HCT116 (cell line): Measurements from ENCODE around the gene AGK. TPM values are rescaled to one million over a fixed set of nuclear protein-coding genes. Genes with fewer than 3 reads are reported as not detected.

Experiments
- ATAC-seq: fragments of 200-7000 bp; cut with Tn5 transposase; 2 replicates; pipeline ENCODE4 v1.9.1; 2020; ENCODE audit warnings: mild to moderate bottlenecking, moderate library complexity
- BruUV-seq: library from RNA; stranded (reverse); fragments of 400-500 nt; replicated peaks from 2 replicates; lab custom pipeline; 2021; lab: Mats Ljungman, UMichigan
- CTCF ChIA-PET: fragments of 300-600 bp; sonication (Branson Sonifier 250); formaldehyde crosslinking; loops from one replicate; lab custom pipeline; 2021; ENCODE audit warnings: antibody characterized with exemption; lab: Charles Lee
- POLR2A ChIA-PET: fragments of 300-600, 350-600 bp; sonication (Branson Sonifier 250); formaldehyde crosslinking; loops from one replicate; lab custom pipeline; 2021; ENCODE audit warnings: antibody characterized with exemption; lab: Charles Lee
- RAD21 ChIA-PET, 2 experiments: fragments of 300-600 bp; sonication (Branson Sonifier 250); formaldehyde crosslinking; loops; one replicate each; lab custom pipeline; 2023; ENCODE audit warnings: low total read pairs in 2 of 2; ENCODE audit not compliant: uncharacterized antibody in 2 of 2, unreplicated experiment in 2 of 2, low non-redundant PET in 1 of 2; lab: Charles Lee
- DNase-seq: peaks from one replicate; pipeline ENCODE4 v3.0.0-alpha.2; 2010; ENCODE audit warnings: low read depth, low spot score
- H2AFZ ChIP-seq: fragments of 200-600 bp; shearing (Covaris generic), sonication (generic); 2 replicates; pipeline ENCODE4 v1.6.1; 2017; ENCODE audit warnings: low read depth, mixed run types, mixed read lengths, antibody characterized with exemption, low read length; ENCODE audit not compliant: poor library complexity, severe bottlenecking
- H3K27ac ChIP-seq: 2 replicates; pipeline ENCODE4 v1.5.1; 2012; ENCODE audit warnings: low read depth, low read length
- H3K27me3 ChIP-seq: fragments of 200-600 bp; sonication (generic); 2 replicates; pipeline ENCODE4 v1.6.1; 2016; ENCODE audit warnings: mixed run types, low read length, mixed read lengths; ENCODE audit not compliant: insufficient read depth
- H3K36me3 ChIP-seq, 2 experiments: fragments of 200-500 bp in 1 of 2; fragments of 200-600 bp in 1 of 2; sonication (Bioruptor generic) in 1 of 2; sonication (generic) in 1 of 2; 2 replicates each; pipeline versions ENCODE4 v1.5.1 to v1.6.1; 2014 to 2016; ENCODE audit warnings: low read length in 2 of 2, inconsistent platforms in 1 of 2, mixed read lengths in 1 of 2, mixed run types in 1 of 2; ENCODE audit not compliant: insufficient read depth in 2 of 2, control insufficient read depth in 1 of 2
- H3K4me1 ChIP-seq, 2 experiments: fragments of 200-600 bp in 1 of 2; sonication (generic) in 1 of 2; 2 replicates each; pipeline versions ENCODE4 v1.5.1 to v1.6.1; 2012 to 2017; ENCODE audit warnings: low read length in 2 of 2, inconsistent platforms in 1 of 2, mild to moderate bottlenecking in 1 of 2, mixed read lengths in 1 of 2, mixed run types in 1 of 2, moderate library complexity in 1 of 2; ENCODE audit not compliant: insufficient read depth in 2 of 2, control insufficient read depth in 1 of 2
- H3K4me2 ChIP-seq: fragments of 200-600 bp; sonication (generic); 2 replicates; pipeline ENCODE4 v1.6.1; 2017; ENCODE audit warnings: mixed run types, low read length, mixed read lengths
- H3K4me3 ChIP-seq, 2 experiments: fragments of 200-600 bp in 1 of 2; sonication (generic) in 1 of 2; replicated peaks in 1 of 2; 2 replicates each; pipeline ENCODE4 v1.5.1; 2011 to 2016; ENCODE audit warnings: low read length in 2 of 2, control low read depth in 1 of 2, low read depth in 1 of 2, mild to moderate bottlenecking in 1 of 2, mixed read lengths in 1 of 2, mixed run types in 1 of 2
- H3K79me2 ChIP-seq: fragments of 200-600 bp; sonication (generic); 2 replicates; pipeline ENCODE4 v1.6.1; 2017; ENCODE audit warnings: mild to moderate bottlenecking, mixed run types, low read length, moderate library complexity, mixed read lengths; ENCODE audit not compliant: insufficient read depth
- H3K9ac ChIP-seq: fragments of 200-600 bp; sonication (generic); 2 replicates; pipeline ENCODE4 v1.6.1; 2016; ENCODE audit warnings: low read length, mixed read lengths
- H3K9me2 ChIP-seq: fragments of 200-600 bp; sonication (generic), shearing (Covaris generic); 2 replicates; pipeline ENCODE4 v1.6.1; 2017; ENCODE audit warnings: mixed run types, mild to moderate bottlenecking, moderate library complexity; ENCODE audit not compliant: insufficient read depth
- H3K9me3 ChIP-seq, 2 experiments: fragments of 200-500 bp in 1 of 2; fragments of 200-600 bp in 1 of 2; sonication (Bioruptor generic) in 1 of 2; sonication (generic) in 1 of 2; 2 replicates each; pipeline ENCODE4 v1.6.1; 2014 to 2017; ENCODE audit warnings: low read length in 2 of 2, mixed read lengths in 2 of 2, inconsistent platforms in 1 of 2, low read depth in 1 of 2, mild to moderate bottlenecking in 1 of 2, mixed run types in 1 of 2, moderate library complexity in 1 of 2; ENCODE audit not compliant: control insufficient read depth in 1 of 2, insufficient read depth in 1 of 2
- H4K20me1 ChIP-seq: fragments of 200-600 bp; sonication (generic), shearing (Covaris generic); 2 replicates; pipeline ENCODE4 v1.6.1; 2017; ENCODE audit warnings: mixed run types, mild to moderate bottlenecking, moderate library complexity; ENCODE audit not compliant: insufficient read depth
- ATF3 ChIP-seq: IDR thresholded peaks from 2 replicates; pipeline ENCODE4 v1.6.1; 2012
- CEBPB ChIP-seq: IDR thresholded peaks from 2 replicates; pipeline ENCODE4 v1.6.1; 2012; ENCODE audit warnings: low read depth
- EGR1 ChIP-seq: IDR thresholded peaks from 2 replicates; pipeline ENCODE4 v1.6.1; 2012; ENCODE audit warnings: low read depth
- EZH2 ChIP-seq: fragments of 200-600 bp; sonication (generic); IDR thresholded peaks from 2 replicates; pipeline ENCODE4 v1.6.1; 2017; ENCODE audit warnings: antibody characterized with exemption, mixed run types
- EZH2phosphoT487 ChIP-seq: fragments of 200-600 bp; IDR thresholded peaks from 2 replicates; pipeline ENCODE4 v1.6.1; 2018; ENCODE audit warnings: antibody characterized with exemption, borderline replicate concordance
- FOSL1 ChIP-seq: IDR thresholded peaks from 2 replicates; pipeline ENCODE4 v1.6.1; 2012; ENCODE audit warnings: low read depth
- MAX ChIP-seq: IDR thresholded peaks from 2 replicates; pipeline ENCODE4 v1.6.1; 2012
- POLR2A ChIP-seq: IDR thresholded peaks from 2 replicates; pipeline ENCODE4 v1.7.0; 2011; ENCODE audit warnings: borderline replicate concordance; ENCODE audit not compliant: insufficient read depth, insufficient read length; ENCODE audit errors: extremely low read depth
- POLR2AphosphoS5 ChIP-seq: IDR thresholded peaks from 2 replicates; pipeline ENCODE4 v1.6.1; 2011; ENCODE audit warnings: mild to moderate bottlenecking, low read depth, low read length, moderate library complexity
- SIN3A ChIP-seq: IDR thresholded peaks from 2 replicates; pipeline ENCODE4 v1.6.1; 2012; ENCODE audit warnings: low read depth
- SP1 ChIP-seq: IDR thresholded peaks from 2 replicates; pipeline ENCODE4 v1.6.1; 2012; ENCODE audit warnings: low read depth
- SRF ChIP-seq: IDR thresholded peaks from 2 replicates; pipeline ENCODE4 v1.6.1; 2012; ENCODE audit warnings: low read depth
- YY1 ChIP-seq: IDR thresholded peaks from 2 replicates; pipeline ENCODE4 v1.6.1; 2011; ENCODE audit warnings: low read length, low read depth, moderate library complexity, mild to moderate bottlenecking; ENCODE audit not compliant: insufficient replicate concordance; ENCODE audit errors: extremely low read depth
- ZBTB33 ChIP-seq: IDR thresholded peaks from 2 replicates; pipeline ENCODE4 v1.6.1; 2011; ENCODE audit warnings: mild to moderate bottlenecking, low read length, moderate library complexity; ENCODE audit not compliant: insufficient replicate concordance; ENCODE audit errors: extremely low read depth
- ZFX ChIP-seq: fragments of 450-650 bp; IDR thresholded peaks from 2 replicates; pipeline ENCODE4 v1.6.1; 2017
- intact Hi-C: fragments of 100-400 bp; cut with micrococcal nuclease; formaldehyde crosslinking; loops from 2 replicates; pipeline ENCODE4 v1.10.0; 2022
- total RNA-seq: library from RNA; stranded (reverse); gene quantifications from one replicate; pipeline ENCODE4 v1.2.1, GENCODE V29; 2021; ENCODE audit not compliant: unreplicated experiment

AGK gene
- total RNA-seq, 1 experiment from 2014 or later = 36.3 TPM

GRCh38 chr7:141659501-141659900 is 108.3 kb downstream of the AGK start:
- Histone ChIP-seq H3K79me2 (no peaks in the 10 kb centered on the region), H3K4me1 (peaks cover 0 to 7% of the 10 kb centered on the region in 2 experiments; a peak in 1 of 4 replicates), H3K27ac (no peak overlapping the region), H3K4me2 (no peak overlapping the region), H3K4me3 (no peak overlapping the region), H2AFZ (no peak overlapping the region), H3K27me3 (no peaks in the 10 kb centered on the region), H3K9ac (no peak overlapping the region), H3K36me3 (peaks cover 7 to 16% of the 10 kb centered on the region in 2 experiments; a peak in 3 of 4 replicates), H4K20me1 (no peaks in the 10 kb centered on the region), H3K9me2 (no peaks in the 10 kb centered on the region), H3K9me3 (no peaks in the 10 kb centered on the region)
- CTCF ChIA-PET = no interaction called here
- RAD21 ChIA-PET = no interaction called here
- no TSS peak for BruUV-seq
- DNase-seq (no peak), ATAC-seq (no peak)
- TF ChIP-seq EGR1 (no peak), FOSL1 (no peak), YY1 (no peak), MAX (no peak), SRF (no peak)
- intact Hi-C loops = no loop called here
- POLR2A ChIA-PET = no interaction called here

- peaks cover 10 to 16% of the 10 kb centered on the region in 2 experiments; a peak in 3 of 4 replicates for H3K36me3 ChIP-seq
- no TSS peak for BruUV-seq
- POLR2A ChIA-PET = no interaction called here
Observed at GRCh38 chr7:141660259-141660658, 109.0 kb downstream of the AGK start.

More at GRCh38 chr7:141660259-141660658, 109.0 kb downstream of the AGK start:
- TF ChIP-seq ZFX (no peak), CEBPB (no peak), YY1 (no peak), MAX (no peak), ZBTB33 (no peak), EZH2 (no peak), POLR2A (no peak), POLR2AphosphoS5 (no peak), SP1 (no peak), ATF3 (no peak), SRF (no peak), EZH2phosphoT487 (no peak), SIN3A (no peak)
- ATAC-seq (no peak), DNase-seq (no peak)
- Histone ChIP-seq H3K9me2 (no peaks in the 10 kb centered on the region), H3K27me3 (no peaks in the 10 kb centered on the region), H2AFZ (no peak overlapping the region), H4K20me1 (no peaks in the 10 kb centered on the region), H3K4me2 (no peak overlapping the region), H3K27ac (no peak overlapping the region), H3K9me3 (no peaks in the 10 kb centered on the region), H3K9ac (no peak overlapping the region), H3K4me1 (peaks cover 0 to 7% of the 10 kb centered on the region in 2 experiments; a peak in 1 of 4 replicates), H3K4me3 (no peak overlapping the region), H3K79me2 (no peaks in the 10 kb centered on the region)
- intact Hi-C loops = no loop called here
- ChIA-PET CTCF (no interaction called here), RAD21 (no interaction called here)
